ENCODE measurements around the gene ODF2L.
A peak's percentile ranks its signal among the peaks of the same experiment; 100 is the strongest.

DNA sequence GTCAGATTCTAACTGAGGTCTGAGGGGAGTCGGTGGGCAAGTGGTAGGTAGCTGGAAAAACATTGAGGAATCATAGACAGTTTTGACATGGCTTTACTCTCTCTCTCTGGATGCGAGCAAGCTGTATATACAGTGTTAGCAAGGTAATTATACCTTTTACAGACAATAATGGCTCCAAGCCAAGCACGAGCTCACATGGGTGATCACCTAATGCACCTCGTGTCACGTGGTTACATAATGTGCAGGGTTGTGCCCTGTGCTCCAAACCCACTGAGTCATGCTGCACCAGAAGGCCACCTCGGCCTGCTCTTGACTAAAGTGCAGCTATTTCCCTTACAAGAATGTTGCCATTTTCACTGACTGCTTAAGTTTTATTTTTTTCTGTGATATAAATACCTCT is 20.2 kb upstream of the ODF2L start:
- TF ChIP-seq YY1 (IDR thresholded peaks at IDR 0.05; ENCODE audit: low read depth): no peak
- no peak for TF ChIP-seq CREB1 (IDR thresholded peaks at IDR 0.05; ENCODE audit: low read depth)
- peak; percentile 64 for TF ChIP-seq NFIC (IDR thresholded peaks at IDR 0.05)
- TF ChIP-seq RAD21 (IDR thresholded peaks at IDR 0.05; ENCODE audit: low read depth): no peak
- no peak for TF ChIP-seq TEAD4 (IDR thresholded peaks at IDR 0.05)
- TF ChIP-seq EP300 (IDR thresholded peaks at IDR 0.05; ENCODE audit: borderline replicate concordance): no peak
- TF ChIP-seq ZBTB7A (IDR thresholded peaks at IDR 0.05; ENCODE audit: low read depth): no peak
- no peak for TF ChIP-seq TCF12 (IDR thresholded peaks at IDR 0.05; ENCODE audit: low read depth)
